Lower lobe of right lung (tissue), 2 donors: Measurements from ENCODE around the gene PCDHA2. TPM values are rescaled to one million over a fixed set of nuclear protein-coding genes. Genes with fewer than 3 reads are reported as not detected.
"Not testable (repeated sequence)": the region's sequence is repeated elsewhere in the genome, so short reads cannot be mapped to it uniquely, and the experiment has no call there.

Source experiments
- ATAC-seq, 2 donors: fragments of 200-7000 bp; cut with Tn5 transposase; one replicate each; pipeline ENCODE4 v1.9.1; 2020 to 2022; ENCODE audit warnings: mild to moderate bottlenecking in 2 of 2, moderate library complexity in 2 of 2
- DNase-seq: peaks from one replicate; pipeline ENCODE4 v3.0.0-alpha.2; 2020
- H3K27ac ChIP-seq: fragments of 200-600 bp; one replicate; pipeline ENCODE4 v1.8.0; 2022
- H3K27me3 ChIP-seq: fragments of 200-600 bp; one replicate; pipeline ENCODE4 v1.8.0; 2022; ENCODE audit warnings: low read depth
- H3K36me3 ChIP-seq: fragments of 200-600 bp; one replicate; pipeline ENCODE4 v1.8.0; 2022; ENCODE audit warnings: mild to moderate bottlenecking
- H3K4me1 ChIP-seq: fragments of 200-600 bp; one replicate; pipeline ENCODE4 v1.8.0; 2022
- H3K4me3 ChIP-seq: fragments of 200-600 bp; one replicate; pipeline ENCODE4 v1.8.0; 2022; ENCODE audit warnings: mild to moderate bottlenecking
- H3K9me3 ChIP-seq: fragments of 200-600 bp; one replicate; pipeline ENCODE4 v1.8.0; 2022
- CTCF ChIP-seq: fragments of 200-600 bp; IDR thresholded peaks from one replicate; pipeline ENCODE4 v1.8.0; 2022; ENCODE audit warnings: antibody characterized with exemption, mild to moderate bottlenecking
- intact Hi-C: fragments of 100-400 bp; cut with DNase I; formaldehyde crosslinking; loops from one replicate; pipeline ENCODE4 v1.11.0; 2022
- total RNA-seq: library from RNA; stranded (reverse); fragmentation: NEBNext Ultra II Directional; extraction: Animal tissue kit (Norgen Biotek cat#: 25700); gene quantifications from one replicate; pipeline ENCODE4 v1.2.1, GENCODE V29; 2021
- donor health status: DM: no; HTN: yes; CAD: no; lungs with severe emphysema.

PCDHA2 gene
- total RNA-seq, 1 donor from 2014 or later: not detected

- peaks cover 16% of the 10 kb centered on the region for H3K27me3 ChIP-seq
- H3K27ac ChIP-seq: no peak within 1 kb of the TSS
- intact Hi-C loops: no loop called here
- no peaks in the 10 kb centered on the region for H3K4me1 ChIP-seq
- H3K36me3 ChIP-seq: no peaks in the 10 kb centered on the region
- DNase-seq: no peak
- no peak for ATAC-seq
- H3K4me3 ChIP-seq: peak within 1 kb of the TSS; percentile 39
- TF ChIP-seq CTCF: no peak
- peaks cover 35% of the 10 kb centered on the region for H3K9me3 ChIP-seq
These were observed 6.3 kb downstream of the PCDHA2 start, which contains the start of gene PCDHA3 for GRCh38 chr5:140800816-140801493. TSS of gene PCDHA3 (plus strand) at chr5:140801057.

- peak overlapping the region; percentile 39 for H3K4me3 ChIP-seq
- DNase-seq (no peak), ATAC-seq (no peak)
- H3K9me3 ChIP-seq: peaks cover 31% of the 10 kb centered on the region
- peaks cover 16% of the 10 kb centered on the region for H3K27me3 ChIP-seq
- no peak overlapping the region for H3K27ac ChIP-seq
- intact Hi-C loops: no loop called here
- H3K36me3 ChIP-seq: no peaks in the 10 kb centered on the region
- TF ChIP-seq CTCF: peak; percentile 15
- H3K4me1 ChIP-seq: no peaks in the 10 kb centered on the region
These were observed 6.8 kb downstream of the PCDHA2 start for GRCh38 chr5:140801494-140801841.

- H3K9me3 ChIP-seq: peaks cover 23% of the 10 kb centered on the region
These were observed 7.7 kb downstream of the PCDHA2 start for GRCh38 chr5:140802381-140802780.

GRCh38 chr5:140802781-140803271, 8.2 kb downstream of the PCDHA2 start:
- no peak for ATAC-seq
- Histone ChIP-seq H3K4me1 (no peaks in the 10 kb centered on the region), H3K4me3 (no peak overlapping the region), H3K27ac (no peak overlapping the region), H3K36me3 (no peaks in the 10 kb centered on the region), H3K27me3 (peaks cover 16% of the 10 kb centered on the region), H3K9me3 (peaks cover 24% of the 10 kb centered on the region)
- no peak for DNase-seq
- intact Hi-C loops: no loop called here
- no peak for TF ChIP-seq CTCF

More at GRCh38 chr5:140802381-140802780, 7.7 kb downstream of the PCDHA2 start:
- intact Hi-C loops, H3K4me1 ChIP-seq, H3K36me3 ChIP-seq, DNase-seq, H3K27ac ChIP-seq, H3K4me3 ChIP-seq, ATAC-seq: not testable (repeated sequence)
- H3K27me3 ChIP-seq: peaks cover 16% of the 10 kb centered on the region

- peak; percentile 40 for TF ChIP-seq CTCF
- Histone ChIP-seq H3K4me1 (no peaks in the 10 kb centered on the region), H3K36me3 (no peaks in the 10 kb centered on the region), H3K4me3 (peak within 1 kb of the TSS; percentile 42), H3K27me3 (peaks cover 16% of the 10 kb centered on the region), H3K27ac (no peak within 1 kb of the TSS), H3K9me3 (peaks cover 19% of the 10 kb centered on the region)
- intact Hi-C loops: no loop called here
- ATAC-seq: peak; percentile 51 to 83
- no peak for DNase-seq
These were observed 12.5 kb downstream of the PCDHA2 start, which contains the start of gene PCDHA4 for GRCh38 chr5:140806834-140807775. TSS of gene PCDHA4 (plus strand) at chr5:140807068.

- not testable (repeated sequence) for H3K36me3 ChIP-seq
These were observed 13.7 kb downstream of the PCDHA2 start for GRCh38 chr5:140808241-140808888.

More at GRCh38 chr5:140808241-140808888, 13.7 kb downstream of the PCDHA2 start:
- ATAC-seq, H3K9me3 ChIP-seq, H3K27me3 ChIP-seq, H3K27ac ChIP-seq, H3K4me1 ChIP-seq, H3K4me3 ChIP-seq, DNase-seq, intact Hi-C loops: not testable (repeated sequence)
